ENCODE results near the gene ELP1.

DNA sequence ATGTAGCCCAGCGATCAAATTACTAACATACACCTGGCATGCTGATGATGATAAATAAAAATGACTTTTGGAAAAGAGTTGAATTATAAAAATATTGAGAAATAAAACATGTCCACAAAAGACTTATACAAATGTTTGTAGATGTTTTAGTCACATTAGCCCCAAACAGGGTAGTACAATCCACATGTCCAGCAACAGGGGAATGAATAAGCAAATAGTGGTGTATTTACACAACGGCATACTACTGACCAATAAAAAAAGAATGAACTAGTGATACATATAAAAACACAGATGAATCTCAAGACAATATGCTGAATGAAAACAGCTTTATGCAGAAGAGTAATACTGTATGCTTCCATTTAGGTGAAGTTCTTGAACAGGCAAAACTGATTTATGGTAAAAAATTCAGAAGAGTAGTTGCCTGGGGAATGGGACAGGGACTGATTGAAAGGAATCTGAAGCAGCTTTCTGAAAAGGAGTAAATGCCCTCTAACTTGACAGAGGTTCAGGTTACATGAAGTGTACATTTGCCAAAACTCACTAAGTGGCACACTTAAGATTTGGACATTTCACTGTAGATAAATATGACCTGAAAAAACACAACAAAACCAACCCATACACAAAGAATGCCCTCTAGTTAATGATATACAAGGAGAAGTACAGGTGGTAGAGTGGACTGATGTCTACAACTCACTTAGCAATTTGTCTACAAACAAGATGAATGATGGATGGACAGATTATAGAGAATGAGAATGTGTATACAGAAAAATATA lies 36.4 kb downstream of the ELP1 start:
- TF ChIP-seq POLR2A (IDR thresholded peaks at IDR 0.05; ENCODE audit: low read depth, low read length) (no peak), MXI1 (IDR thresholded peaks at IDR 0.05; ENCODE audit: borderline replicate concordance, low read depth, low read length) (no peak), RAD21 (IDR thresholded peaks at IDR 0.05; ENCODE audit: low read length) (no peak), RFX5 (IDR thresholded peaks at IDR 0.05; ENCODE audit: low read depth, low read length) (no peak), CEBPB (IDR thresholded peaks at IDR 0.05; ENCODE audit: low read depth, low read length) (no peak), RCOR1 (IDR thresholded peaks at IDR 0.05; ENCODE audit: insufficient replicate concordance, low read length) (no peak), MAFK (IDR thresholded peaks at IDR 0.05; ENCODE audit: low read depth, low read length) (no peak), MAZ (IDR thresholded peaks at IDR 0.05; ENCODE audit: borderline replicate concordance, low read depth, low read length) (no peak), SMC3 (IDR thresholded peaks at IDR 0.05; ENCODE audit: low read depth, low read length) (no peak), FOS (IDR thresholded peaks at IDR 0.05; ENCODE audit: low read depth, low read length) (no peak), BHLHE40 (IDR thresholded peaks at IDR 0.05; ENCODE audit: low read depth, low read length) (no peak)
- TF ChIP-seq, protein P1, sequence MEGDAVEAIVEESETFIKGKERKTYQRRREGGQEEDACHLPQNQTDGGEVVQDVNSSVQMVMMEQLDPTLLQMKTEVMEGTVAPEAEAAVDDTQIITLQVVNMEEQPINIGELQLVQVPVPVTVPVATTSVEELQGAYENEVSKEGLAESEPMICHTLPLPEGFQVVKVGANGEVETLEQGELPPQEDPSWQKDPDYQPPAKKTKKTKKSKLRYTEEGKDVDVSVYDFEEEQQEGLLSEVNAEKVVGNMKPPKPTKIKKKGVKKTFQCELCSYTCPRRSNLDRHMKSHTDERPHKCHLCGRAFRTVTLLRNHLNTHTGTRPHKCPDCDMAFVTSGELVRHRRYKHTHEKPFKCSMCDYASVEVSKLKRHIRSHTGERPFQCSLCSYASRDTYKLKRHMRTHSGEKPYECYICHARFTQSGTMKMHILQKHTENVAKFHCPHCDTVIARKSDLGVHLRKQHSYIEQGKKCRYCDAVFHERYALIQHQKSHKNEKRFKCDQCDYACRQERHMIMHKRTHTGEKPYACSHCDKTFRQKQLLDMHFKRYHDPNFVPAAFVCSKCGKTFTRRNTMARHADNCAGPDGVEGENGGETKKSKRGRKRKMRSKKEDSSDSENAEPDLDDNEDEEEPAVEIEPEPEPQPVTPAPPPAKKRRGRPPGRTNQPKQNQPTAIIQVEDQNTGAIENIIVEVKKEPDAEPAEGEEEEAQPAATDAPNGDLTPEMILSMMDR (conservative IDR thresholded peaks at IDR 0.05; ENCODE audit: low read depth, low read length) = no peak
- TF ChIP-seq, protein P2, sequence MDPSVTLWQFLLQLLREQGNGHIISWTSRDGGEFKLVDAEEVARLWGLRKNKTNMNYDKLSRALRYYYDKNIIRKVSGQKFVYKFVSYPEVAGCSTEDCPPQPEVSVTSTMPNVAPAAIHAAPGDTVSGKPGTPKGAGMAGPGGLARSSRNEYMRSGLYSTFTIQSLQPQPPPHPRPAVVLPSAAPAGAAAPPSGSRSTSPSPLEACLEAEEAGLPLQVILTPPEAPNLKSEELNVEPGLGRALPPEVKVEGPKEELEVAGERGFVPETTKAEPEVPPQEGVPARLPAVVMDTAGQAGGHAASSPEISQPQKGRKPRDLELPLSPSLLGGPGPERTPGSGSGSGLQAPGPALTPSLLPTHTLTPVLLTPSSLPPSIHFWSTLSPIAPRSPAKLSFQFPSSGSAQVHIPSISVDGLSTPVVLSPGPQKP (IDR thresholded peaks at IDR 0.05; ENCODE audit: borderline replicate concordance, low read depth, low read length) = no peak
- TF ChIP-seq, protein P3, sequence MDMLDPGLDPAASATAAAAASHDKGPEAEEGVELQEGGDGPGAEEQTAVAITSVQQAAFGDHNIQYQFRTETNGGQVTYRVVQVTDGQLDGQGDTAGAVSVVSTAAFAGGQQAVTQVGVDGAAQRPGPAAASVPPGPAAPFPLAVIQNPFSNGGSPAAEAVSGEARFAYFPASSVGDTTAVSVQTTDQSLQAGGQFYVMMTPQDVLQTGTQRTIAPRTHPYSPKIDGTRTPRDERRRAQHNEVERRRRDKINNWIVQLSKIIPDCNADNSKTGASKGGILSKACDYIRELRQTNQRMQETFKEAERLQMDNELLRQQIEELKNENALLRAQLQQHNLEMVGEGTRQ (IDR thresholded peaks at IDR 0.05; ENCODE audit: low read depth, low read length) = no peak
